ENCODE results near the gene MDH1. TPM values are rescaled to one million over a fixed set of nuclear protein-coding genes. Genes with fewer than 3 reads are reported as not detected.
"Not testable (repeated sequence)": the region's sequence is repeated elsewhere in the genome, so short reads cannot be mapped to it uniquely, and the experiment has no call there.

The MDH1 gene
- total RNA-seq, 2 experiments from 2014 or later, result 179 to 197 TPM

DNA sequence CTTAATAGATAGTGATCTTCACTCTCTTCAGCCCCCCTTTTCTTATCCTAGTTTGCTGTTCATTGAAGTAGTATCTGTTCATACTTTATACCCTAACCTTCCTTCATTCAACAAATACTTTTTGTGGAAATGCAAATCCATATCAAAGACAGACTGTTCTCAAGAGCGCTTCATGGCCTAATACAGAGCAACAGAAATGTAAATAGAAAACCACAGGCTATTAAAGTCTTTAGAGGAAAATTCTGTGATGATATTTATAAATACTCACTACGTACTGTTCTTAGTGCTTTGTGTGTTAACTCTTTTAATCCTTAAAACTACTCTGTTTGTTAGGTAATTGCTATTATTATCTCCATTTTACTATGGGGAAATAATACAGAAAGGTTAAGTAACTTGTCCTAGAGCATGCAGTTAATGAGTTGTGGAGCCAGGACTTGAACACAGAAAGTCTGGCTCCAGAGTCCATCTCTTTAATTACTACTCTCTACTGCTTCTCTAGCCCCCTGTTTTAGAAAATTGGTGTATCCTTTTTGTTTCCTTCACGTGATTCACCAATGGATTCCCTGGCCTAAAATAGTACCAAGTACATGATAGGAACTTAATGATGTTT, 2.9 kb downstream of the MDH1 start:
- no peak overlapping the region for H3K4me3 Mint-ChIP-seq
- DNase-seq, result no peak
- H3K27ac Mint-ChIP-seq, result no peak overlapping the region
- ChIA-PET POLR2A (no interaction called here), CTCF (no interaction called here)
- H3K36me3 Mint-ChIP-seq (ENCODE audit: low read depth), result peaks cover 42% of the 10 kb centered on the region
- no peak for ATAC-seq
- no peaks in the 10 kb centered on the region for H3K9me3 Mint-ChIP-seq (ENCODE audit: insufficient read depth)
- no peaks in the 10 kb centered on the region for H3K27me3 Mint-ChIP-seq (ENCODE audit: low read depth)
- peaks cover 37% of the 10 kb centered on the region for H3K4me1 Mint-ChIP-seq (ENCODE audit: low read depth)

DNA sequence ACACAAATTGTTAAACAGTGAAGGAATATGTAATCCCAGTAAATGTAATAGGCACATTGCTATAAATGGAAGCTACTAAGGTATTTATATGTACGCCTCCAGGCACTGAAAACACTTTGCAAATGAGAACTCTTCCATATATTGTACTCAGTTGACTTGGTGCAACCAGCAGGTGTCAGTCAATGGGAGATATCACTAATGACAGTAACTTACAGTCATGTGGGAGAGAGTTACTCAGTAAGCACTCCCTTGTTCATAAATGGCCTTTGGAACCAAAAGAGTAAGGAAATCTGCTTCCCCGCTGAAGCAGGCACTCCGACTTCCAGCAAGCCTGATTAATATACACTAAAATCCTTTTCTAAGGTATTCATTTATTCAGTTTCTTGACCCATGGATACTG, 5.9 kb downstream of the MDH1 start:
- Mint-ChIP-seq H3K4me3 (no peak overlapping the region), H3K27me3 (ENCODE audit: low read depth) (no peaks in the 10 kb centered on the region), H3K27ac (no peak overlapping the region), H3K9me3 (ENCODE audit: insufficient read depth) (no peaks in the 10 kb centered on the region), H3K4me1 (ENCODE audit: low read depth) (peaks cover 23% of the 10 kb centered on the region), H3K36me3 (ENCODE audit: low read depth) (peaks cover 47% of the 10 kb centered on the region)
- ATAC-seq (no peak), DNase-seq (no peak)
- ChIA-PET POLR2A (interaction anchor here (0.7 kb wide), 1 partner anchor 267 kb away, joined by 3 read pairs; no protein-coding TSS in a partner anchor), CTCF (no interaction called here)

DNA sequence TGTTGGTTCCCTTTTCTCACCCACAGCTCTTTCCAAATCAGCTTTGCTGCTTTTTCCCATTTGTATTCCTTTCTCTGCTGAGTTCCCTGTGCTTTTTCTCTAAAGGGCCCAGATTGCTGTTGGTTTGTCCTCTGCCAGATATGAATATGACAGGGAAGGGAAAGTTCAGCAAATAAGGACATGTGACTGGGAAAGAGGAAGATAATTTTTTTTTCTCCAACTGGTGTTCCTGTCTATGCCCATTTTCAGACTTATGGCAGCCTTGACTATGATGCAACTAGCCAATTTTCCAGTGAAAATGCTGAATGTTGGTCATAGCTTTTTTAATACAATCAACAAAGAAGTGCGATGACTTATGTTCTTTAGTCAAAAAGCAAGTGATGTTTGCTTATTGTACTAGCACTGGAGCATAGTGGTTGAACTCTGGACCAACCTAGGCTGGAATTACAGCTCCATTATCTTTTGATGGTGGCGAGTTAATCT, 7.7 kb downstream of the MDH1 start:
- Mint-ChIP-seq H3K36me3 (ENCODE audit: low read depth) (peaks cover 46% of the 10 kb centered on the region), H3K27me3 (ENCODE audit: low read depth) (no peaks in the 10 kb centered on the region), H3K27ac (no peak overlapping the region), H3K4me1 (ENCODE audit: low read depth) (peaks cover 8% of the 10 kb centered on the region), H3K4me3 (no peak overlapping the region), H3K9me3 (ENCODE audit: insufficient read depth) (no peaks in the 10 kb centered on the region)
- ChIA-PET CTCF (interaction anchor here (1.4 to 2.2 kb wide), 2 partner anchors 9 to 265 kb away, joined by 3 to 6 read pairs; partner anchors contain the start of gene WDPCP), POLR2A (interaction anchor here (0.5 to 1.0 kb wide), 2 partner anchors 74 to 244 kb away, joined by 3 read pairs; no protein-coding TSS in a partner anchor)
- DNase-seq (no peak), ATAC-seq (no peak)

- CTCF ChIA-PET, result no interaction called here
- no peak for DNase-seq
- Mint-ChIP-seq H3K27me3 (ENCODE audit: low read depth) (no peaks in the 10 kb centered on the region), H3K4me3 (no peak overlapping the region), H3K36me3 (ENCODE audit: low read depth) (peaks cover 47% of the 10 kb centered on the region), H3K27ac (no peak overlapping the region), H3K4me1 (ENCODE audit: low read depth) (peaks cover 2% of the 10 kb centered on the region), H3K9me3 (ENCODE audit: insufficient read depth) (no peaks in the 10 kb centered on the region)
- POLR2A ChIA-PET, result interaction anchor here (0.6 kb wide), 1 partner anchor 214 kb away, joined by 4 read pairs; no protein-coding TSS in a partner anchor
- ATAC-seq, result no peak
Measured at GRCh38 chr2:63598981-63599380, 10.2 kb downstream of the MDH1 start.

GRCh38 chr2:63600881-63601460, 12.2 kb downstream of the MDH1 start:
- ATAC-seq (no peak), DNase-seq (no peak)
- H3K4me1 Mint-ChIP-seq (ENCODE audit: low read depth), result peaks cover 2% of the 10 kb centered on the region
- H3K4me3 Mint-ChIP-seq, result no peak overlapping the region
- ChIA-PET CTCF (interaction anchor here (0.6 to 1.3 kb wide), 3 partner anchors 11 to 836 kb away, joined by 3 read pairs; no protein-coding TSS in a partner anchor), POLR2A (interaction anchor here (2.4 kb wide), 1 partner anchor 13 kb away, joined by 14 read pairs; the partner anchor contains the start of genes MDH1 and WDPCP)
- peaks cover 49% of the 10 kb centered on the region for H3K36me3 Mint-ChIP-seq (ENCODE audit: low read depth)
- no peaks in the 10 kb centered on the region for H3K27me3 Mint-ChIP-seq (ENCODE audit: low read depth)
- no peak overlapping the region for H3K27ac Mint-ChIP-seq
- H3K9me3 Mint-ChIP-seq (ENCODE audit: insufficient read depth), result no peaks in the 10 kb centered on the region

DNA sequence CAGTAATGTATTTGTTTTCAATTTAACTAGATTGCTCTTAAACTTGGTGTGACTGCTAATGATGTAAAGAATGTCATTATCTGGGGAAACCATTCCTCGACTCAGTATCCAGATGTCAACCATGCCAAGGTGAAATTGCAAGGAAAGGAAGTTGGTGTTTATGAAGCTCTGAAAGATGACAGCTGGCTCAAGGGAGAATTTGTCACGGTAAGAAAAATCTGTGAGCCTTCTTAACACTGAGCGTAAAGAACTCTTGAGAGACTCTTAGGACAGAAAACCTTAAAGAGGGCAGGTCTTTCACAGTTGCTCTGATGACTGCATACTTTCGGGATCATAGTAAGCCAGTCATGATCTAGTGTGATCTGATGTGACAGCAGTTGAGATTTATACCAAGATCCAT, 15.9 kb downstream of the MDH1 start:
- Mint-ChIP-seq H3K4me1 (ENCODE audit: low read depth) (no peaks in the 10 kb centered on the region), H3K4me3 (no peak overlapping the region), H3K27me3 (ENCODE audit: low read depth) (no peaks in the 10 kb centered on the region), H3K9me3 (ENCODE audit: insufficient read depth) (no peaks in the 10 kb centered on the region), H3K36me3 (ENCODE audit: low read depth) (peaks cover 46% of the 10 kb centered on the region), H3K27ac (no peak overlapping the region)
- ChIA-PET CTCF (no interaction called here), POLR2A (no interaction called here)
- DNase-seq (no peak), ATAC-seq (no peak)

- H3K27ac Mint-ChIP-seq; CTCF ChIA-PET; H3K27me3 Mint-ChIP-seq (ENCODE audit: low read depth); POLR2A ChIA-PET; H3K4me1 Mint-ChIP-seq (ENCODE audit: low read depth); H3K9me3 Mint-ChIP-seq (ENCODE audit: insufficient read depth); ATAC-seq; DNase-seq; H3K4me3 Mint-ChIP-seq: not testable (repeated sequence)
- H3K36me3 Mint-ChIP-seq (ENCODE audit: low read depth), result peaks cover 24% of the 10 kb centered on the region
Measured at GRCh38 chr2:63608865-63609264, 20.1 kb downstream of the MDH1 start.

DNA sequence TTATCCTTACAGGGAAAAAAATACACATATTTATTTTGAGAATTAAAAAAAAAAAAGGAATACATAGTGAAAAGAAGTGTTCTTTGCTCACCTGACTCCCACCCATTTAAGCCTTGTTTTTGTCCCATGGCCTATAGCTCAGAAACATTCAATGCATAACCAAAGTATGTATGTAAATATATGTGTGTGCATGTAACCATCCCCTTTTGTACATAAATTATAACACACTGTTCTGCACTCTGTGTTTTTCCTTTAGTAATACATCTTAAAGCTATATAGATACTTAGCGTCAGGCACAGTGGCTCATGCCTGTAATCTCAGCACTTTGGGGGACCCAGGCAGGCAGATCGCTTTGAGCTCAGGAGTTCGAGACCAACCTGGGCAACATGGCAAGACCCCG, 21.8 kb downstream of the MDH1 start:
- POLR2A ChIA-PET, result interaction anchor here (1.1 kb wide), 1 partner anchor 22 kb away, joined by 3 read pairs; the partner anchor contains the start of gene MDH1
- no peak overlapping the region for H3K4me3 Mint-ChIP-seq
- DNase-seq (no peak), ATAC-seq (no peak)
- no peaks in the 10 kb centered on the region for H3K4me1 Mint-ChIP-seq (ENCODE audit: low read depth)
- H3K27me3 Mint-ChIP-seq (ENCODE audit: low read depth), result peaks cover 11% of the 10 kb centered on the region
- peaks cover 13% of the 10 kb centered on the region for H3K36me3 Mint-ChIP-seq (ENCODE audit: low read depth)
- H3K27ac Mint-ChIP-seq, result no peak overlapping the region
- CTCF ChIA-PET, result no interaction called here
- no peaks in the 10 kb centered on the region for H3K9me3 Mint-ChIP-seq (ENCODE audit: insufficient read depth)

- no peak overlapping the region for H3K4me3 Mint-ChIP-seq
- H3K4me1 Mint-ChIP-seq (ENCODE audit: low read depth), result no peaks in the 10 kb centered on the region
- H3K9me3 Mint-ChIP-seq (ENCODE audit: insufficient read depth), result no peaks in the 10 kb centered on the region
- CTCF ChIA-PET, result no interaction called here
- POLR2A ChIA-PET, result no interaction called here
- no peak for ATAC-seq
- H3K27ac Mint-ChIP-seq, result no peak overlapping the region
- no peak for DNase-seq
- H3K36me3 Mint-ChIP-seq (ENCODE audit: low read depth), result no peaks in the 10 kb centered on the region
- H3K27me3 Mint-ChIP-seq (ENCODE audit: low read depth), result peaks cover 13% of the 10 kb centered on the region
Measured at GRCh38 chr2:63613391-63613901, 24.7 kb downstream of the MDH1 start.

DNA sequence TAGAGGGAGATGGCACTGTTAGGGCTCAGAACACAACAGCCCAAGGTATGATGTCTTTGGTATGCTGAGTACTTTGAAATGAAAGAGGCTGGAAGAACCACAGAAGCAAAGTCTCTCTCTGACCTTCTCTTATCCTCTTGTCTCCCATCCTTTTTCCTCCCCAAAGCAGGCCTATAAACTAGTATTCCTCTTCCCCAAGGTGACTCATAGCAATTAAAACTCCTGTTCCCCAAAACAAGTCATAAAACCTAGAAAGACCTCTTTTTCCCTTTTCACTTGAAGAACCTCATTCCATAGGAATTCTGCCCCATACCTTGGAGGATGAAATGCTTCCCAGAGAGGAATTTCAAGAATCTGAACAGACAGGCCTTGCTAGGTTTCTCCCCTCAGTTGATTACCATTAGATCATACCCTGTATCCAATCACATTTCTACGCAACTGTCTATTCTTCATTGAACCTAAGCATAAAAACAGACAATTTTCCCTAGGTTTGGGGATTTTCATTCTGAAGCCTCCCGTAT, 25.7 kb downstream of the MDH1 start:
- Mint-ChIP-seq H3K4me3 (no peak overlapping the region), H3K27me3 (ENCODE audit: low read depth) (peaks cover 13% of the 10 kb centered on the region), H3K36me3 (ENCODE audit: low read depth) (no peaks in the 10 kb centered on the region), H3K27ac (no peak overlapping the region), H3K4me1 (ENCODE audit: low read depth) (no peaks in the 10 kb centered on the region), H3K9me3 (ENCODE audit: insufficient read depth) (no peaks in the 10 kb centered on the region)
- DNase-seq (no peak), ATAC-seq (no peak)
- CTCF ChIA-PET, result no interaction called here
- POLR2A ChIA-PET, result no interaction called here

DNA sequence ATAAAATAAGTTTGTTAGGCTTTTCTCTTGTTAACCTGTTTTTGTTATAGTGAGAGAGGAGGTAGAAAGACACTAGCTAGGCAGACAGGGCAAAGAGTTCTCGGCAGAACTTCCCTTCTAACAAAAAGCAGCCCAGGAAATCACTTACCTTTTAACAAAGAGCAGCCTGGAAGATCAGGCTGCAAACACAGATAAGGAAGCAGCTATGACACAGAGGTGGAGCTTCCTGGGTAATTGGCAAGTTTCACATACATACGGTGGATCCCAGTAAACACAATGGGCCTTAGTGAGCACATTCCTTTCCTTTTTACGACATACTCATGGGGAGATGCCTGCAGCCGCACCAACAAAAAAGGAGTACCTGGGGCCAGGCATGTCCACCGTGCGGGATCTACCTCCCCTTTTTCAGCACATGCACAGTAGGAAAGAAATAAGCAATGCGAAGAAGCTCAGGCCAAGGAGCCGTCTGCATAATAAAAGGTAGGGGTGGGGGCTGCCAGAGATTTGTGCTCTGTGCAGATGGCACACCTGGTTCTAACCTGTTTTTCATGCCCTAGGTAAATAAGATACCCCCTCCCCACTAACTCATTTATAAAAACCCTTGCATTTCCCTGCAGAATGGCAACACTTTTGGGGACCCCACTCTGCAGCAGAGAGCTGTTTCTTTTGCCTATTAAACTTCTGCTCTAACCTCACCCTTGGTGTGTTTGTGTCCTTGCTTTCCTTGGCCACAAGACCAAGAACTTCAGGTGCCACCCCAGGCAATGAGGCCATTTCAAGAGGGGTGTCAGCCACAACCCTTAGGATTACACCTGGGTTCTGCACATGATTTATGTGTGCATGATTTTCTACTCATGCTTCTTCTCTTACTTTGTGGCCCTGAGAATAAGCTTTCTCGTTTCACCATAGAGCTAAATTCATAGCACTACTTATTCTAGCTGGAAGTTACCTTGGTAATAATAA, 26.5 kb downstream of the MDH1 start:
- ChIA-PET POLR2A (no interaction called here), CTCF (no interaction called here)
- H3K4me3 Mint-ChIP-seq, result no peak overlapping the region
- ATAC-seq (no peak), DNase-seq (no peak)
- no peaks in the 10 kb centered on the region for H3K36me3 Mint-ChIP-seq (ENCODE audit: low read depth)
- no peaks in the 10 kb centered on the region for H3K9me3 Mint-ChIP-seq (ENCODE audit: insufficient read depth)
- H3K27ac Mint-ChIP-seq, result no peak overlapping the region
- no peaks in the 10 kb centered on the region for H3K4me1 Mint-ChIP-seq (ENCODE audit: low read depth)
- H3K27me3 Mint-ChIP-seq (ENCODE audit: low read depth), result peaks cover 13% of the 10 kb centered on the region
